Thyroid gland (tissue), 4 donors: ENCODE results near the gene ENPP3.

Experiments
- POLR2A ChIP-seq, 2 donors: fragments of 450-650 bp; IDR thresholded peaks; one replicate each; pipeline ENCODE4 v1.6.1; 2017; ENCODE audit warnings: antibody characterized with exemption in 2 of 2, mild to moderate bottlenecking in 2 of 2, moderate library complexity in 1 of 2
- TF ChIP-seq, protein P1 (sequence below), 6 experiments: fragments of 200-600 bp in 3 of 6; fragments of 450-650 bp in 3 of 6; sonication (generic) in 3 of 6; IDR thresholded peaks; one replicate each; pipeline ENCODE4 v1.5.1; 2016 to 2019; ENCODE audit warnings: antibody characterized with exemption in 6 of 6, mild to moderate bottlenecking in 2 of 6, inconsistent platforms in 1 of 6, moderate library complexity in 1 of 6

- TF ChIP-seq, protein P1, sequence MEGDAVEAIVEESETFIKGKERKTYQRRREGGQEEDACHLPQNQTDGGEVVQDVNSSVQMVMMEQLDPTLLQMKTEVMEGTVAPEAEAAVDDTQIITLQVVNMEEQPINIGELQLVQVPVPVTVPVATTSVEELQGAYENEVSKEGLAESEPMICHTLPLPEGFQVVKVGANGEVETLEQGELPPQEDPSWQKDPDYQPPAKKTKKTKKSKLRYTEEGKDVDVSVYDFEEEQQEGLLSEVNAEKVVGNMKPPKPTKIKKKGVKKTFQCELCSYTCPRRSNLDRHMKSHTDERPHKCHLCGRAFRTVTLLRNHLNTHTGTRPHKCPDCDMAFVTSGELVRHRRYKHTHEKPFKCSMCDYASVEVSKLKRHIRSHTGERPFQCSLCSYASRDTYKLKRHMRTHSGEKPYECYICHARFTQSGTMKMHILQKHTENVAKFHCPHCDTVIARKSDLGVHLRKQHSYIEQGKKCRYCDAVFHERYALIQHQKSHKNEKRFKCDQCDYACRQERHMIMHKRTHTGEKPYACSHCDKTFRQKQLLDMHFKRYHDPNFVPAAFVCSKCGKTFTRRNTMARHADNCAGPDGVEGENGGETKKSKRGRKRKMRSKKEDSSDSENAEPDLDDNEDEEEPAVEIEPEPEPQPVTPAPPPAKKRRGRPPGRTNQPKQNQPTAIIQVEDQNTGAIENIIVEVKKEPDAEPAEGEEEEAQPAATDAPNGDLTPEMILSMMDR (IDR thresholded peaks at IDR 0.05) = no peak
- no peak for TF ChIP-seq POLR2A (IDR thresholded peaks at IDR 0.05)
Measured at GRCh38 chr6:131769385-131770141, 132.5 kb downstream of the ENPP3 start.
